GM19240 (cell line): ENCODE data around the gene DRAM1.
"Not testable (repeated sequence)": the region's sequence is repeated elsewhere in the genome, so short reads cannot be mapped to it uniquely, and the experiment has no call there.

Source experiments
- DNase-seq: peaks from one replicate; pipeline ENCODE4 v3.0.0; 2011; ENCODE audit warnings: low spot score; ENCODE audit not compliant: insufficient read length

The DRAM1 gene, protein sequence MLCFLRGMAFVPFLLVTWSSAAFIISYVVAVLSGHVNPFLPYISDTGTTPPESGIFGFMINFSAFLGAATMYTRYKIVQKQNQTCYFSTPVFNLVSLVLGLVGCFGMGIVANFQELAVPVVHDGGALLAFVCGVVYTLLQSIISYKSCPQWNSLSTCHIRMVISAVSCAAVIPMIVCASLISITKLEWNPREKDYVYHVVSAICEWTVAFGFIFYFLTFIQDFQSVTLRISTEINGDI

DNA sequence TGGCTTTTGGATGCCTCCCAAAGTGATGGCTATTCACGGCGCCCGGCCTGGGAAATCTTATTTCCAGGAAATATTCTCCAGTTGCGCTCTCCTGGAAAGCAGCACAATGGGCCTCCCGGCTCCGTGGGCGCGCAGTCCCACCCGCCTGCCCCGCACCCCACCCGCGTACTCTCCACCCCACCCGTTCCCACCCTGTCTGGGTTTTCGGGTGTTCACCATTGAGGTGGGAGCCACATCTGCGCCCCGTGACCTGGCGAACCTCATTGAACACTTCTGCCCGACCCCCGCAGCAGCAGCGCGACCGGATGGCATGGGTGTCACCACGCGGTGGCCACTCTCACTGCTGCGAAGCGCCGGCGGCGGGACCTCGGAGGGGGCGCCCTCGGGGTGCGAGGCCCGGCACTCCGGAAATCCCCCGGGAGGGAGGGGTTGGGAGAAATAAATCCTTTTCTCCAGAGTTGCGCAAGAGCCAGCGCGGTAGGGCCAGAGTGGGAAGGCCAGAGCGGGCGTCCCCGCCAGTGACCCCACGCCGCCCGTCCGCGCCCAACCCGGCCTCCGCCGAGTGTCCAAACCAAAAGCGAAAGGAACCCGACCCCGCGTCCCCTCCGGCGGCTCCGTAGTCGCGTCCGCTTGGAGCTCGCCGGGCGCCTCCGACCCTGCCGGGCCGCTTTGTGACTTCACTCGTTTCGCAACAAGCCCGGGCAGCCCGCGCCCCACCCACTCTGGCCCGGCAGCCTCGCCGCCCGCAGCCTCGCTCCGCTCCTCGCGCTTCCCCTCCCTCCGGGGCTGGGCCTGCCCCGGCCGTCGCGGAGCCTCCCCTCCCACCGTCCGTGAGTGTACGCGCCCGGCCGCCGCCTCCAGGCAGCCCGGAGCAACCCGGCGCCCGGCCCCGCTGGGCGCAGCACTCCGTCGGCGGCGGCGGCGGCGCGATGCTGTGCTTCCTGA, at the start of gene DRAM1:
Gene DRAM1, plus strand, starts transcription at position 720 of the 945 bp plus-strand sequence. Its CDS starts 210 bp downstream, at position 930.
- DNase-seq, result peak; percentile 45

DNA sequence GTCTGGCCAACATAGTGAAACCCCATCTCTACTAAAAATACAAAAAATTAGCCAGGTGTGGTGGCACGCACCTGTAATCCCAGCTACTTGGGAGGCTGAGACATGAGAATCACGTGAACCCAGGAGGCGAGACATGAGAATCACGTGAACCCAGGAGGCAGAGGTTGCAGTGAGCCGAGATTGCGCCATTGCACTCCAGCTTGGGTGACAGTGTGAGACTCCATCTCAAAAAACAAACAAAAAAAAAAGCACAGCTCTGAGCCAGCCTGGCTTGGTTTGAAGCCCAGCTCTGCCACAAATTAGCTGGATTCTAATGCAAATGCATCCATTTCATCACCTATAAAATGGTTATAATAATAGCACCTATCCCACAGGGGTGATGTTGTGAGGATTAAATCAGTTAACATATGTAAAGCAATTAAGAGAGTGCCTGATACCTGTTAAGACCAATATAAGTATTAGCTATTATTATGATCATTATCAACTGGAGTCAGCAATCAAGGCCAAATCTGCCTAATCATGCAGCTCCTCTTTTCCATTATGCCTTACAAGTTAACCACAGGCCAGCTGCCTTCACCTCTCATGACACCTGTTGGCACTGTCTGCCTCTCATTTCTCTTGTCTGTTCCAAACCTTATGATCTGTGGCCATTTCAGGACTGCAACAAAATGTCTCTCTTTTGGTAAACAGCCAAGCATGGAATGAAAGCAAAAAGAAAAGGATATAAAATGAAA, 48.8 kb upstream of the DRAM1 start:
- no peak for DNase-seq

DNA sequence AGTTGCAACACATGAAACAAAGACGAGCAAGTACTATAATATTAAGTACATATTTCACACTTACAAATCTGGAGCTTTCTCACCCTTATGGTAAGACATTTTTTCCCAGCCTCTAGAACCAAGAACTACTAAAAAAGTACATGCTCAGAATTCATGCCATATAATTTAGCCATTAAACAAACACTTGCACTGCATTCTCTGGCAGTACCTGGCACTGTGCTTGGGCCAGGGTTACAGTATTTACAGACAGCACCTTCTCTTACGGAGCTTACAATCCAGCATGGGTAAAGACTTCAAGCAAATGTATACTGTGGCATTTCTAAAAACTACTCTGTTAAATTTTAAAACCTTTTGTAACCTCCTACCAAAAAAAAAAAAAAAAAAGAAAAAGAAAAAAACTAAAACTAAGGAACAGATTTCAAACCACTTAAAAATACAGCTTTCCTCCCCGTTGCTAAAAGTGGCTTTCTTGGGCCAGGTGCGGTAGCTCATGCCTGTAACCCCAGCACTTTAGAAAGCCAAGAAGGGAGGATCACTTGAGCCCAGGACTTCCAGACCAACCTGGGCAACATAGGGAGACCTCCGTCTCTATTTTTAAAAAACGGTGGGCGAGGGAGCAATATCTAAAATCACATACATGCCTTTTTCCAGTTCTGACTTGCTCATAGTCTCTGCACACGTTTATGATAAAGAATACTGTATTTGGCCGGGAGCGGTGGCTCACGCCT, 47.6 kb upstream of the DRAM1 start:
- DNase-seq, result no peak

DNA sequence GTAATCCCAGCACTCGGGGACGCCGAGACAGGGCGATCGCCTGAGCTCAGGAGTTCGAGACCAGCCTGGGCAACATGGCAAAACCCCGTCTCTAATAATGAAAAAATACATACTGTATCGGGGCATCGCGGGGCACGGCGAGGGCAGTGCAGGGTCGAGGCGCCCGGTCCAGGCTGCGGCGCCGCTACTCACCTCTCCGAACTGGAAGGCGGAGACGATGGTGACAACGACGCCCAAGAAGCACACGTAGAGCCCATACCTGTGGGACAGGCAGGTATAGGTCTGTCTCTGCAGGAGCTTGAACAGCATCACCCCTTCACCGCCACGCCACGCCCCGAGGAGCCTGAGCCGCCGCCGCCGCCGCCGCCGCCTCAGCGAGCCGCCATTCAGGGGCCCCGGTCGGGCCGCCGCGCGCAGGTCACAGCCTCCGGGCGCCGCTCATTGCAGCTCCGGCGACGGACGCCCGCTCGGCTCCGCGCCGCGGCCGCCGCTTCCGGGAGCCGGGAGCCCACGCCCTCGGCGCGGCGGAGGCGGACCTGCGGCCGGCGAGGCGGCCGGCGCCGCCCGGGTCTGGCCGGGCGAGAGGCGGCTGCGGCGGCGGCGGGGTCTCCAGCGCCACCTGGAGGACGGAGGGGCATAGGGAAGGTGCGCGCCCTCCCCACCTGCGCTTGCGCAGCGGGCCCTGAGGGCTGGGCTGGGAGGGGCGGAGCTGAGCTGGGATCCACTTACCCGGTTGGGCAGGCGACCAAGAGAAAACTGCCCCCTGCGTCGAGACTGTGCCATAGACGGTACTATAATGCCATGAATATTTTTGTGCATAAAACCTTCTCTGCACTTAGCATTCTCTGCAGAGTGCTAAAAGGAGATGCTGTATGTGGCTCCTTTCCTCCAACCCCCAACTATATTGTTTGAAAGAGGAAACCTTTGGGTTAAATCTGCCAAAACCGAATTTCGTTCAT, 46.7 kb upstream of the DRAM1 start, which contains the start of gene GNPTAB:
Gene GNPTAB, minus strand, starts transcription at position 593 of the 959 bp plus-strand sequence. Its CDS starts 284 bp downstream, at position 309.
- DNase-seq, result peak; percentile 82

DNA sequence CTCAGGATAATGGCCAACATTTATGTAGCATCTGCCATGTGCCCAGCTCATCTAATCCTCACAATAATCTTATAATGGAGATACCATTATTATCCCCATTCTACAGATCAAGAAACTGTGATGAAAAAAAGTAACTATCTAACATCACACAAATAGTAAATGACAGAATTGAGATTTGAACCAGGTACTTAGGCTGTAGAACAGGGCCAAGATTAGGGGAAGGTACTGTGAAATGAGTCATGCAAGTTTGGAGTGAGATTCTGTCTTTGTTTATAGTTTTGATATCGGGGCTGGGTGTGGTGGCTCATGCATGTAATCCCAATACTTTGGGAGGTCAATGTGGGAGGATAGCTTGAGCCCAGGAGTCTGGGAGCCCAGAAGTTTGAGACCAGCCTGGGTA, 45.4 kb upstream of the DRAM1 start:
- no peak for DNase-seq

DNA sequence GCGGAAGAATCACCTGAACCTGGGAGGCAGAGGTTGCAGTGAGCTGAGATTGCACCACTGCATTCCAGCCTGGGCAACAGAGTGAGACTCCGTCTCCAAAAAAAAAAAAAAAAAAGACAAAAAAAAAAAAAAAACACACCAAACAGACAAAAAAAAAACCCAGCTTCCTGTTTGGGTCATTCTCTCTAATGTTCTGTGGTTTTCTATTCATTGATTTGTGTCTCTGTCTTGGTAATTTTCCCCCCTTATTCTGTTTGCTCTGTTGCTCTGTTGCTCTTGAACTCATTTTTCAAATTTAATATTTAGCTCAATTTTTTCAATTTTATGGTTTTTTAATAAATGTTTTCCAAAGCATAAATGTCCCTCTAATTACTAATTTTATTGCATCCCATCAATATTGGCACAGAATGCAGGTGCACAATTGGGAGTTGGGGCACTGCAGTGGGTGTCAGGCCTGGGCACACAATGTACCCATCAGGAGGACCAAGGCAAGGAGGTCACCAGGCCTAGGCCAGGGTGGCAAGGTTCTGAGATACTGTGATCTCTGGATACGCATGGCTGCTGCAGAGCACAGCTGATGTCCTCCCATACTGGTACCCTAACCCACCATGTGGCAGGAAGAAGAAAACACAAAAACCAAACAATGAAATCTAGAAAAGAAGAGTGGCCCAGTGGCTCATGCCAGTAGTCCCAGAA, 38.6 kb upstream of the DRAM1 start:
- no peak for DNase-seq

DNA sequence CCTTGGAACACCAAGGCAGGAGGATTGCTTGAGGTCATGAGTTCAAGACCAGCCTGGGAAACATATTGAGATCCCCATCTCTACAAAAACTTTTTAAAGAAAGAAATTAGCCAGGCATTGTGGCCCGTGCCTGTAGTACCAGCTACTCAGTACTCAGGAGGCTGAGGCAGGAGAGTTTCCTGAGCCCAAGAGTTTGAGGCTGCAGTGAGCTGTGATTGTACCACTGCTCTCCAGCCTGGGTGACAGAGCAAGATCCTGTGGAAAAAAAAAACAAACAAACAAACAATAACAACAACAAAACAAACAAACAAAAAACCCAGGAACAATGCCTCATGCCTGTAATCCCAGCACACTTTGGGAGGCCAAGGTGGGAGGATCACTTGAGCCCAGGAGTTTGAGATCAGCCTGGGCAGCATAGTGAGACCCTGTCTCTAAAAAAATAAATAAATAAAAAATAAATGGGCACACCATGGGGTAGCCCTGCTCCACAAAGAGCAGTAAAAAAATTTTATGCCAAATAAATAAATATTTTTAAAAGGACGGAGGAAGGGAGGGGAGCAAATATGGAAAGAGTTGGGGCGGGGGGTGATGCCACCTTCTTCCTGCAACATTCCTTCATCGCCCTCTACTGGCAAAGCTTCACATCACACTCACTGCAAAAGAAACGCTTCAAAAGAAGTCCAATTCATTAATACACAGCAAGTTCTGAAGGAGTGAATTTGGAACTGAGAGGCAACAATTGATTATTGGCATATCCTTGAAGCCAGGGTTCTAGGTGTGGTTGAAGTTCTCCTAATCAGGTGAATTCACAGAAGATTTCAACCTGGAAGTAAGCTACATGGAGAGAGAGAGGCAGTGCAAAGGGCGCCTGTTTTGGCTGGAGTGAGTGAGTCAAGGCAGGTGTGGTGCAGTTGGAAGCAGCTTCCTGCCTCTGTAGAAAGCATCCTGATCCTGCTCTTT, 37.8 kb upstream of the DRAM1 start:
- peak; percentile 28 for DNase-seq

DNA sequence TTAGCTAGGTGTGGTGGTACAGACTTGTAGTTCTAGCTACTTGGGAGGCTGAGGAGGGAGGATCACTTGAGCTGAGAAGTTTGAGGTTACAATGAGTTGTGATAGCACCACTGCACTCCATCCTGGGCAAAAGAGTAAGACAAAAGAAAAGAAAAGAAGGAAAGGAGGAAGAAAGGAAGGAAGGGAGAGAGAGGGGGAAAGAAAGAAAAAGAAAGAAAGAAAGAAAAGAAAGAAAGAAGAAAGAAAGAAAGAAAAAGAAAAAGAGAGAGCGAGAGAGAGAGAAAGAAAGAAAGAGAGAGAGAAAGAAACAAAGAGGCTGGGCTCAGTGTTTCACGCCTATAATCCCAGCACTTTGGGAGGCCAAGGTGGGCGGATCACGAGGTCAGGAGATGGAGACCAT, 36.3 kb upstream of the DRAM1 start:
- no peak for DNase-seq

DNA sequence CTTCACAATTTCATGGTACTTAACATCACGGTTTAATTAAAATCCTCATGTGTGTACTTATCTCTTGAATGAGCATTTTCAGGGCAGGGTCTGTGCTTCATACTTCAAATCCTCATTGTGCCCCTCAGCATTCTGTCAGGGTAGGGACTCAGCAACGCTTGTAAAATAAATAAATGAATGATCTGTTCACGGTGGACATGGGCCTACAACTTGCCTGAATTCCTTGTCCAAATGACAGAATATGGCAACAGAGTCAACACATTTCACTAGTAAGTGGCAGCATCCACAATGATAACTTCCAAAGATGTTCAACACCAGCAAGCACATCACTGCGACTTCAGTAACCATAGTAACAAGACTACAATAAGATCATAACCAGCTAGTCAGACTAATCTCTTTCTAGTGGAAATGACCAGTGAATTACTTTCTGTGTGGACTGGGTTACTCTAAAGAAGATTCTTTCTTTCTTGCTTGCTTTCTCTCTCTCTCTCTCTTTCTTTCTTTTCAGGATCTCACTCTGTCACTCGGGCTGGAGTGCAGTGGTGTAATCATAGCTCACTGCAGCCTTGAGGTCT, 32.2 kb upstream of the DRAM1 start:
- DNase-seq, result no peak

DNA sequence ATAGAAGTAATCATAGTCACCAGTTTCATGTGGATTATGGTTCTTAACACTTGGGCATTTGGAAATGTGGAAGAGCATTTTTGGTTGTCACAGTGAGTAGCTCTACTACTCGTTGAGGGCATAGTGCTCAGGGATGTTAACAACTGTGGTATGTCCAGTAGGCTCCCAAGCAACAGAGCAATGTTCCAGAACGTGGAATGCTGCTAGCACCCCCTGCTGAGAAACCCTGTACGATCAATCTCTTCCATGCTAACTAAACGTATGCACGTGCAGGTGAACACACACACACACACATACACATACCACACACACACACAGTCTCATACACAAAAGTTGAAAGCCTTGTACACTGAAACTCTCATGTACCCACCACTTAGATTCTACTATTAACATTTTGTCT, 30.1 kb upstream of the DRAM1 start:
- DNase-seq, result no peak

DNA sequence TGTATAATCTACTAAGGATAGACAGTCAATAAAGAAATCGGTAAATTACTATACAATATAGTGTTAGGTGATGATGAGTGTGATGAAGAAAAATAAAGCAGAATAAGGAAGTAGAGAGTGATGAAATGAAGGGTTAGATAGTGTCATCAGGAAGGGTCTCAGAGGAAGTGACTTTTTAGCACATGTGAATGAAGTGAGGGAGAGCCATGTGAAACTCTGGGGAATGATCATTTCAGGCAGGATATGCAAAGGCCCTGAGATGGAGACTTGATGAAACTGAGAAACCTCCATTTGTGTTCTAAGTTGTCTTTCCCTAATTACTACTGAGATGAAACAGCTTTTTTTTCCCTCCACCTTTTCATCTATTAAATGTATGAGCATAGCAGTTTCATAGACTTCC, 27.2 kb upstream of the DRAM1 start:
- no peak for DNase-seq

DNA sequence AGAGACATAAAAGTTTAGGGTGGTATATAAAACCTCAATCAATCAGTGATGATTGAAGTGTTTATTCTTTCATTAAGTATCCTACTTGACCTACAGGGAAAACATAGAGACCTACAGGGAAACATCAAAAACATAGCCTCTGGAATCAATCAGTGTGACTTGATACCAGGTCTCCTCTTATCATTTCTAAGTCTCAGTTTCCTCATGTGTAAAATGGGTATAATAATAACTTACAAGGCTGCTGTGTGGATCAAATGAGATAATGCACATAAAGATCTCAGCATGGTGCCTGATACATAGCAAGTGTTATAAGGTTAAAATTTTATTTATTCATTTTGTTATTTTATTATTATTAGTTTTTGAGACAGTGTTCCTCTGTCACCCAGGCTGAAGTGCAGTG, 24.4 kb upstream of the DRAM1 start:
- DNase-seq, result no peak

DNA sequence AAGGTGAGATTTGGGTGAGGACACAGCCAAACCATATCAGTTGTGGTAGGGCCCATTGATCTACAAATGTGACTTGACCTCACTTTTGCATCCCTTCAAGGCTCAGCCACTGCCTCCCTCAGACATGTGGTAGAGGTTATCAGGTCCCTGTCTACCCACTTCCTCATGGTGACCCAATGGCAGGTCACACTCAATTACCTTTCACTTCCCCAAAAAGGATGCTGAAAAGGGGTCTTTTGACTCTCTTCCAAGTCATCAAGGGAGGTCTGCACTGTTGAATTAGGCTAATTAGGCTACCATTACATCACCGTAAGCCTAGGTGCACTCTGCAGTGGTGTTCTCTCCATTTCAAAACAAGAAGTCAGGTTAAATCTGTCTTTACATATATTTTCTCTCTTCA, 22.6 kb upstream of the DRAM1 start:
- no peak for DNase-seq

DNA sequence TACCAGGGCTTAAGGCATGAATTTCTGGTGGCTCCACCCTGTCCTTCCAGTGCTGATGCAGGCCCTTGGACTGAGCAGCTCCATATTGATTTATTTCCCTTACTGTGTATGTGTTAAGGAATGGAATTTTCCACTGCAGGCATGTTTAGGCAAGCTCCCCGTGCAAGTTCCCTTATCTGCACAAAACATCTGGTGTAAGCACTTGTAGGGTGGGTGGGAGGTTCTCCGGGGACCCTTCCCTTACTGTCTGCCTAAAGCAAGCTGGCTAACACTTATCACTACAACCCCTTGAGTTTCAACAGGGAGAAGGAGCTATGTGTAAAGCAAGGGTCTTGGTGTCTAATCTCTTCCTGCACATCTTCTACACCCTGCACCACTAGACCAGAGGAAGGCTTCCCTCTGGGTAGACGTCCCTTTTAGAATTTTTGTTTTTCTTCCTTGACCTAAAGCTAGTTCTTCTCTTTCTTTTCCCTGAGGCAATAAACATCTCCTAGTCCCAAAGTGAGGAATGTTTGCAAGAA, 22.0 kb upstream of the DRAM1 start:
- no peak for DNase-seq

DNA sequence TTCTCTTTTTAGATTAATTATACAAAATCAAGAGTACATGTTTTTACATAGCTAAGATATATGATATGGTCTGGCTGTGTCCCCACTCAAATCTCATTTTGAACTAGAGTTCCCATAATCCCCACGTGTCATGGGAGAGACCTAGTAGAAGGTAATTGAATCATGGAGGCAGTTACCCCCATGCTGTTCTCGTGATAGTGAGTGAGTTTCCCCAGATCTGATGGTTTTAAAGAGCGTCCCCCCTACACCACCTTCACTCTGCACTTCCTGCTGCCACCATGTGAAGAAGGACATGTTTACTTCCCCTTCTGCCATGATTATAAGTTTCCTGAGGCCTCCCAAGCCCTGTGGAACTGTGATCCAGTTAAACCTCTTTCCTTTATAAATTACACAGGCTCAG, 21.4 kb upstream of the DRAM1 start:
- no peak for DNase-seq

DNA sequence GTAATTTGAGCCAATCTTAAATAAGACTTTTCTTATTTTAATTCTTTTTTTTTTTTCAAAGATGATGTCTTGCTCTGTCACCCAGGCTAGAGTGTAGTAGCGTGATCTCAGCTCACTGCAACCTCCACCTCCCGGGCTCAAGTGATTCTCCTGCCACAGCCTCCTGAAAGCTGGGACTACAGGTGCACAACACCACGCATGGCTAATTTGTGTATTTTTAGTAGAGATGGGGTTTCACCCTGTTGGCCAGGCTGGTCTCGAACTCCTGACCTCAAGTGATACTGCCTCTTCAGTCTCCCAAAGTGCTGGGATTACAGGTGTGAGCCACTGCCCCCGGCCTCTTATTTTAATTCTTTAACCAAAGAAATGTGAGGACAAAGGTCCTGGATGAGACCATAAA, 20.8 kb upstream of the DRAM1 start:
- DNase-seq, result not testable (repeated sequence)

DNA sequence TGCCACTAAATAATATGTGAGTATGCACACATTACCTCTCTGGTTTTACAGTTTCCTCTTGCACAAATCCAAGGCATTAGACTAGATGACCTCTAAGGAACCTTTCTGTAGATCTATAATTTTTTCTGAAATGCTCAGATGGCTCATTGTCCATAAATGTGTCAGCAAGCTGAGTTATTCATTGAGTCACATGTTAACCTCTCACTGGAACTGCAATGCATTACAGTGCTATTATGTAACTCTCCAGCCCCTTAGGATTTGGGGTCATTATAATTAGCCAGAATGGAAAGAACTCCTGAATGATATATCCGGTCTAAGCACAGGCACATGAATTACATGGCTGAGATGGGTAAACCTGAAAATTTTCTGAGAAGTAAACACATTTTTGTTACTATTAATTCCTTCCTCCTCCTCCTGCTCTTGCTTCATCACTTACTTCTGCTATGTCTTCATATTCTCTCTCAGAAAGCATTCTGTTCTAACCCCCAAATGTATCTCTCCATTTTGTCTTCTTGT, 20.3 kb upstream of the DRAM1 start:
- DNase-seq, result no peak
